Muscle layer of duodenum (tissue), 2 donors: ENCODE data around the gene MAGED4B.
"Not testable (repeated sequence)": the region's sequence is repeated elsewhere in the genome, so short reads cannot be mapped to it uniquely, and the experiment has no call there.

Experiments used
- H3K27ac ChIP-seq: one replicate; pipeline ENCODE4 v1.7.0; 2013; ENCODE audit warnings: mild to moderate bottlenecking, low read length
- H3K27me3 ChIP-seq: one replicate; pipeline ENCODE4 v1.7.0; 2013; ENCODE audit warnings: low read depth, mild to moderate bottlenecking, control low read depth, low read length
- H3K36me3 ChIP-seq, 2 donors: one replicate each; pipeline ENCODE4 v1.7.0; 2013; ENCODE audit warnings: low read length in 2 of 2, control low read depth in 1 of 2, mild to moderate bottlenecking in 1 of 2; ENCODE audit not compliant: insufficient read depth in 2 of 2, control insufficient read depth in 1 of 2
- H3K4me1 ChIP-seq, 2 donors: one replicate each; pipeline ENCODE4 v1.7.0; 2013; ENCODE audit warnings: low read length in 2 of 2, mild to moderate bottlenecking in 2 of 2, control low read depth in 1 of 2, moderate library complexity in 1 of 2; ENCODE audit not compliant: insufficient read depth in 2 of 2, control insufficient read depth in 1 of 2
- H3K4me3 ChIP-seq, 2 donors: one replicate each; pipeline ENCODE4 v1.7.0; 2013; ENCODE audit warnings: low read length in 2 of 2, low read depth in 1 of 2, mild to moderate bottlenecking in 1 of 2
- H3K9me3 ChIP-seq, 2 donors: one replicate each; pipeline ENCODE4 v1.7.0; 2013; ENCODE audit warnings: low read length in 2 of 2, control low read depth in 1 of 2, mild to moderate bottlenecking in 1 of 2; ENCODE audit not compliant: control insufficient read depth in 1 of 2
- donor health status: healthy.

MAGED4B gene

GRCh38 chrX:52068666-52069640 lies at the start of gene MAGED4B:
Gene MAGED4B (minus strand): TSS chrX:52069183. CDS start chrX:52068172, 1,011 bp downstream.
- H3K36me3 ChIP-seq, H3K4me3 ChIP-seq, H3K4me1 ChIP-seq, H3K9me3 ChIP-seq, H3K27me3 ChIP-seq, H3K27ac ChIP-seq: not testable (repeated sequence)

GRCh38 chrX:52118262-52118661 lies 49.3 kb upstream of the MAGED4B start:
- no peaks in the 10 kb centered on the region for H3K9me3 ChIP-seq
- no peak overlapping the region for H3K27ac ChIP-seq
- H3K36me3 ChIP-seq: no peaks in the 10 kb centered on the region
- no peak overlapping the region for H3K4me3 ChIP-seq
- H3K27me3 ChIP-seq: no peaks in the 10 kb centered on the region
- H3K4me1 ChIP-seq: no peaks in the 10 kb centered on the region

- no peaks in the 10 kb centered on the region for H3K27me3 ChIP-seq
- no peaks in the 10 kb centered on the region for H3K9me3 ChIP-seq
- H3K4me3 ChIP-seq: no peak overlapping the region
- H3K4me1 ChIP-seq: no peaks in the 10 kb centered on the region
- H3K36me3 ChIP-seq: no peaks in the 10 kb centered on the region
- H3K27ac ChIP-seq: no peak overlapping the region
Observed at GRCh38 chrX:52082578-52082977, 13.6 kb upstream of the MAGED4B start.

- Histone ChIP-seq H3K27ac (no peak overlapping the region), H3K4me3 (no peak overlapping the region), H3K9me3 (no peaks in the 10 kb centered on the region), H3K27me3 (no peaks in the 10 kb centered on the region), H3K36me3 (no peaks in the 10 kb centered on the region), H3K4me1 (no peaks in the 10 kb centered on the region)
Observed at GRCh38 chrX:52078131-52078530, 9.1 kb upstream of the MAGED4B start.

- not testable (repeated sequence) for H3K36me3 ChIP-seq, H3K27ac ChIP-seq, H3K27me3 ChIP-seq, H3K4me3 ChIP-seq, H3K4me1 ChIP-seq, H3K9me3 ChIP-seq
Observed at GRCh38 chrX:52042288-52042687, 26.7 kb downstream of the MAGED4B start.

GRCh38 chrX:52034211-52034610 lies 34.8 kb downstream of the MAGED4B start:
- Histone ChIP-seq H3K27me3 (no peaks in the 10 kb centered on the region), H3K4me1 (no peaks in the 10 kb centered on the region), H3K27ac (no peak overlapping the region), H3K4me3 (no peak overlapping the region), H3K9me3 (no peaks in the 10 kb centered on the region), H3K36me3 (no peaks in the 10 kb centered on the region)

- Histone ChIP-seq H3K4me1 (no peaks in the 10 kb centered on the region), H3K4me3 (no peak overlapping the region), H3K9me3 (no peaks in the 10 kb centered on the region), H3K36me3 (no peaks in the 10 kb centered on the region), H3K27ac (no peak overlapping the region), H3K27me3 (no peaks in the 10 kb centered on the region)
Observed at GRCh38 chrX:52031371-52031770, 37.6 kb downstream of the MAGED4B start.

GRCh38 chrX:52015794-52016193 lies 53.2 kb downstream of the MAGED4B start:
- no peaks in the 10 kb centered on the region for H3K27me3 ChIP-seq
- H3K4me1 ChIP-seq: no peaks in the 10 kb centered on the region
- H3K9me3 ChIP-seq: no peaks in the 10 kb centered on the region
- H3K36me3 ChIP-seq: no peaks in the 10 kb centered on the region
- no peak overlapping the region for H3K27ac ChIP-seq
- H3K4me3 ChIP-seq: no peak overlapping the region
